H1 (cell line): ENCODE results near the gene CLEC19A. TPM values are rescaled to one million over a fixed set of nuclear protein-coding genes. Genes with fewer than 3 reads are reported as not detected.
A peak's percentile ranks its signal among the peaks of the same experiment; 100 is the strongest.

Source experiments
- CTCF ChIA-PET: fragments of 300-600 bp; sonication (Branson Sonifier 250); formaldehyde crosslinking; loops from one replicate; lab custom pipeline; 2021; ENCODE audit not compliant: partially characterized antibody; lab: Charles Lee
- POLR2A ChIA-PET: fragments of 300-600 bp; sonication (Branson Sonifier 250); formaldehyde crosslinking; loops from one replicate; lab custom pipeline; 2021; ENCODE audit warnings: inconsistent platforms; ENCODE audit not compliant: partially characterized antibody; lab: Charles Lee
- DNase-seq, 2 experiments: peaks; one replicate each; pipeline versions ENCODE4 v3.0.0 to v3.0.0-alpha.2; 2010 to 2022; ENCODE audit warnings: low spot score in 2 of 2, low read depth in 1 of 2, mixed read lengths in 1 of 2
- FAIRE-seq: peaks from 2 replicates; lab custom pipeline; 2011; peaks lifted over from hg19 to GRCh38; lab: Jason Lieb, UNC
- H2AFZ ChIP-seq: 2 replicates; pipeline ENCODE4 v1.8.1; 2012; ENCODE audit warnings: low read length, inconsistent platforms
- H2AK5ac ChIP-seq: 2 replicates; pipeline ENCODE4 v1.6.1; 2013; ENCODE audit warnings: low read depth, low read length
- H2BK120ac ChIP-seq: replicated peaks from 2 replicates; pipeline ENCODE3; 2013; ENCODE audit warnings: low read depth, low read length, inconsistent platforms
- H2BK12ac ChIP-seq: 2 replicates; pipeline ENCODE4 v1.6.1; 2013; ENCODE audit warnings: low read depth, low read length
- H2BK15ac ChIP-seq: 2 replicates; pipeline ENCODE4 v1.6.1; 2013; ENCODE audit warnings: low read length
- H2BK20ac ChIP-seq: 2 replicates; pipeline ENCODE4 v1.6.1; 2013; ENCODE audit warnings: low read length
- H2BK5ac ChIP-seq: 2 replicates; pipeline ENCODE4 v1.6.1; 2013; ENCODE audit warnings: low read depth, low read length
- H3K14ac ChIP-seq: 2 replicates; pipeline ENCODE4 v1.6.1; 2013; ENCODE audit warnings: inconsistent platforms; ENCODE audit not compliant: insufficient read length
- H3K18ac ChIP-seq: 2 replicates; pipeline ENCODE4 v1.6.1; 2013; ENCODE audit warnings: low read length; ENCODE audit errors: extremely low read depth
- H3K23ac ChIP-seq: 2 replicates; pipeline ENCODE4 v1.6.1; 2013; ENCODE audit warnings: inconsistent platforms; ENCODE audit not compliant: insufficient read length
- H3K23me2 ChIP-seq: 2 replicates; pipeline ENCODE4 v1.6.1; 2013; ENCODE audit warnings: low read depth, low read length
- H3K27ac ChIP-seq: 2 replicates; pipeline ENCODE4 v1.6.1; 2011; ENCODE audit warnings: low read depth, low read length, inconsistent platforms
- H3K27me3 ChIP-seq, 4 experiments: replicated peaks in 1 of 4; 1 replicate in 1 of 4; 2 replicates in 3 of 4; pipeline versions ENCODE4 v1.6.1 to v1.8.1; 2011 to 2013; ENCODE audit warnings: low read length in 3 of 4, mild to moderate bottlenecking in 3 of 4, inconsistent platforms in 2 of 4, mixed read lengths in 2 of 4, moderate library complexity in 1 of 4; ENCODE audit not compliant: control insufficient read depth in 3 of 4, insufficient read depth in 3 of 4; ENCODE audit errors: extremely low read depth in 1 of 4
- H3K36me3 ChIP-seq, 4 experiments: 2 replicates each; pipeline versions ENCODE4 v1.6.1 to v1.8.1; 2011 to 2013; ENCODE audit warnings: mild to moderate bottlenecking in 4 of 4, low read length in 3 of 4, moderate library complexity in 2 of 4, control low read depth in 1 of 4, inconsistent platforms in 1 of 4; ENCODE audit not compliant: insufficient read depth in 4 of 4, control insufficient read depth in 2 of 4
- H3K4ac ChIP-seq: replicated peaks from 2 replicates; pipeline ENCODE3; 2013; ENCODE audit warnings: low read length, low read depth, mixed read lengths, inconsistent platforms; ENCODE audit not compliant: insufficient read length
- H3K4me1 ChIP-seq, 4 experiments: replicated peaks in 1 of 4; 1 replicate in 1 of 4; 2 replicates in 3 of 4; pipeline versions ENCODE4 v1.6.1 to v1.8.1; 2011 to 2013; ENCODE audit warnings: low read length in 3 of 4, inconsistent platforms in 2 of 4, mixed read lengths in 1 of 4; ENCODE audit not compliant: insufficient read depth in 4 of 4, control insufficient read depth in 3 of 4
- H3K4me2 ChIP-seq, 2 experiments: 2 replicates each; pipeline versions ENCODE4 v1.6.1 to v1.8.1; 2011 to 2013; ENCODE audit warnings: low read depth in 2 of 2, low read length in 2 of 2, control low read depth in 1 of 2, inconsistent platforms in 1 of 2, mild to moderate bottlenecking in 1 of 2; ENCODE audit not compliant: insufficient read depth in 1 of 2
- H3K4me3 ChIP-seq, 4 experiments: fragments of 200-600, 300-600 bp in 1 of 4; sonication (generic), shearing (Covaris generic), sonication (Bioruptor Twin) in 1 of 4; 2 replicates each; pipeline versions ENCODE4 v1.5.1 to v1.8.1; 2011 to 2016; ENCODE audit warnings: low read length in 4 of 4, low read depth in 3 of 4, control low read depth in 2 of 4, inconsistent platforms in 2 of 4, mild to moderate bottlenecking in 2 of 4, mixed read lengths in 1 of 4, moderate library complexity in 1 of 4; ENCODE audit not compliant: insufficient read depth in 2 of 4; ENCODE audit errors: extremely low read depth in 1 of 4
- H3K56ac ChIP-seq: replicated peaks from 2 replicates; pipeline ENCODE3; 2013; ENCODE audit warnings: low read depth, mild to moderate bottlenecking, mixed read lengths, low read length, inconsistent platforms; ENCODE audit not compliant: insufficient read length
- H3K79me1 ChIP-seq: 2 replicates; pipeline ENCODE4 v1.6.1; 2013; ENCODE audit warnings: low read depth, low read length, control low read depth
- H3K79me2 ChIP-seq, 2 experiments: 2 replicates each; pipeline versions ENCODE4 v1.6.1 to v1.8.1; 2012 to 2013; ENCODE audit warnings: low read length in 2 of 2, mild to moderate bottlenecking in 2 of 2, inconsistent platforms in 1 of 2; ENCODE audit not compliant: insufficient read depth in 2 of 2, control insufficient read depth in 1 of 2
- H3K9ac ChIP-seq, 4 experiments: replicated peaks in 1 of 4; 1 replicate in 1 of 4; 2 replicates in 3 of 4; pipeline versions ENCODE4 v1.6.1 to v1.8.1; 2011 to 2013; ENCODE audit warnings: low read depth in 3 of 4, low read length in 3 of 4, control low read depth in 2 of 4, mild to moderate bottlenecking in 2 of 4, moderate library complexity in 2 of 4, inconsistent platforms in 1 of 4; ENCODE audit errors: extremely low read depth in 1 of 4
- H3K9me3 ChIP-seq, 2 experiments: 2 replicates each; pipeline versions ENCODE4 v1.6.1 to v1.8.1; 2012 to 2013; ENCODE audit warnings: mild to moderate bottlenecking in 2 of 2, moderate library complexity in 2 of 2, control low read depth in 1 of 2, inconsistent platforms in 1 of 2, low read depth in 1 of 2, low read length in 1 of 2, mixed read lengths in 1 of 2; ENCODE audit not compliant: insufficient read depth in 2 of 2
- H4K20me1 ChIP-seq, 2 experiments: replicated peaks in 1 of 2; 2 replicates each; pipeline versions ENCODE3 to v1.8.1; 2011 to 2013; ENCODE audit warnings: inconsistent platforms in 2 of 2, low read length in 2 of 2, mild to moderate bottlenecking in 1 of 2; ENCODE audit not compliant: insufficient read depth in 2 of 2, control insufficient read depth in 1 of 2
- H4K5ac ChIP-seq: 2 replicates; pipeline ENCODE4 v1.6.1; 2013; ENCODE audit warnings: low read length, low read depth, mixed read lengths, inconsistent platforms; ENCODE audit not compliant: insufficient read length
- H4K8ac ChIP-seq: 2 replicates; pipeline ENCODE4 v1.8.0; 2013; ENCODE audit warnings: mild to moderate bottlenecking, moderate library complexity, low read length, inconsistent platforms; ENCODE audit not compliant: insufficient read depth; ENCODE audit errors: extremely low read depth
- H4K91ac ChIP-seq: replicated peaks from 2 replicates; pipeline ENCODE3; 2013; ENCODE audit warnings: low read length, mixed read lengths, inconsistent platforms; ENCODE audit not compliant: insufficient read length
- BACH1 ChIP-seq: IDR thresholded peaks from 2 replicates; pipeline ENCODE4 v1.6.1; 2012; ENCODE audit warnings: low read length, improper control_type of control experiment
- CBX5 ChIP-seq: fragments of 300-800, 300-1000 bp; sonication (generic); IDR thresholded peaks from 2 replicates; pipeline ENCODE4 v1.7.1; 2016; ENCODE audit warnings: antibody characterized with exemption, low read length, low read depth
- CEBPB ChIP-seq: IDR thresholded peaks from 2 replicates; pipeline ENCODE4 v1.6.1; 2012; ENCODE audit warnings: low read depth, low read length
- EP300 ChIP-seq, 2 experiments: IDR thresholded peaks; 1 replicate in 1 of 2; 2 replicates in 1 of 2; pipeline ENCODE4 v1.6.1; 2011 to 2012; ENCODE audit warnings: low read depth in 2 of 2, low read length in 2 of 2, mild to moderate bottlenecking in 2 of 2, borderline replicate concordance in 1 of 2, inconsistent platforms in 1 of 2, moderate library complexity in 1 of 2
- GABPA ChIP-seq: IDR thresholded peaks from 2 replicates; pipeline ENCODE4 v1.6.1; 2011; ENCODE audit warnings: mild to moderate bottlenecking, low read length, moderate library complexity, borderline replicate concordance; ENCODE audit not compliant: insufficient read depth
- JUN ChIP-seq: IDR thresholded peaks from 2 replicates; pipeline ENCODE4 v1.6.1; 2011; ENCODE audit warnings: low read depth, mild to moderate bottlenecking, improper control_type of control experiment, low read length
- NRF1 ChIP-seq: IDR thresholded peaks from 2 replicates; pipeline ENCODE4 v1.6.1; 2011; ENCODE audit warnings: mild to moderate bottlenecking, low read depth, low read length, improper control_type of control experiment
- POLR2A ChIP-seq, 2 experiments: IDR thresholded peaks; 1 replicate in 1 of 2; 2 replicates in 1 of 2; pipeline ENCODE4 v1.6.1; 2011; ENCODE audit warnings: low read depth in 2 of 2, low read length in 2 of 2, mild to moderate bottlenecking in 2 of 2; ENCODE audit errors: control extremely low read depth in 1 of 2
- SIX5 ChIP-seq: IDR thresholded peaks from 2 replicates; pipeline ENCODE4 v1.6.1; 2011; ENCODE audit warnings: mild to moderate bottlenecking, low read depth, low read length
- SRF ChIP-seq: IDR thresholded peaks from 2 replicates; pipeline ENCODE4 v1.6.1; 2011; ENCODE audit warnings: mild to moderate bottlenecking, low read depth, low read length, moderate library complexity
- SUZ12 ChIP-seq: fragments of 200-600 bp; sonication (generic); IDR thresholded peaks from 2 replicates; pipeline ENCODE4 v1.6.1; 2012; ENCODE audit warnings: mild to moderate bottlenecking, inconsistent platforms, low read length, moderate library complexity, mixed read lengths
- TCF12 ChIP-seq: IDR thresholded peaks from 2 replicates; pipeline ENCODE4 v1.6.1; 2011; ENCODE audit warnings: low read depth, mild to moderate bottlenecking, low read length
- TEAD4 ChIP-seq: IDR thresholded peaks from 2 replicates; pipeline ENCODE4 v1.6.1; 2012; ENCODE audit warnings: low read depth, low read length, inconsistent platforms, mixed read lengths
- WGBS, 2 experiments: shearing (Covaris generic) in 1 of 2; methylation state at CpG; one replicate each; pipeline versions ENCODE4 v1.1.6 to v1.1.7; 2013 to 2015; ENCODE audit warnings: low lambda C conversion rate in 2 of 2, mixed read lengths in 2 of 2, inconsistent platforms in 1 of 2, low coverage in 1 of 2, missing lambda C conversion rate in 1 of 2; ENCODE audit not compliant: insufficient replicate concordance in 2 of 2, insufficient coverage in 1 of 2, insufficient read length in 1 of 2; ENCODE audit errors: extremely low coverage in 1 of 2, missing lambda C conversion rate in 1 of 2; 5-methylcytosine and 5-hydroxymethylcytosine counted together
- polyA plus RNA-seq, 7 experiments: library from polyadenylated mRNA; depleted of rRNA in 3 of 7; stranded (reverse) in 5 of 7; unstranded in 2 of 7; fragments of >200 nt in 5 of 7; fragments of 200-250 nt in 2 of 7; gene quantifications; 1 replicate in 5 of 7; 2 replicates in 1 of 7; 4 replicates in 1 of 7; pipeline versions ENCODE4 v1.2.1 to v1.2.3, GENCODE V29; 2011 to 2013; ENCODE audit warnings: missing spikeins in 2 of 7, mixed read lengths in 2 of 7
- total RNA-seq: library from RNA; stranded (reverse); fragmentation: NEBNext Ultra II Directional; extraction: Animal tissue kit (Norgen Biotek cat#: 25700); gene quantifications from 2 replicates; pipeline ENCODE4 v1.2.1, GENCODE V29; 2021

CLEC19A gene
- total and polyA plus RNA-seq, 2 of the 8 experiments (the other 6 are each of a cell fraction or from before 2014, with no cell fraction given) = 0.35 to 0.88 TPM

DNA sequence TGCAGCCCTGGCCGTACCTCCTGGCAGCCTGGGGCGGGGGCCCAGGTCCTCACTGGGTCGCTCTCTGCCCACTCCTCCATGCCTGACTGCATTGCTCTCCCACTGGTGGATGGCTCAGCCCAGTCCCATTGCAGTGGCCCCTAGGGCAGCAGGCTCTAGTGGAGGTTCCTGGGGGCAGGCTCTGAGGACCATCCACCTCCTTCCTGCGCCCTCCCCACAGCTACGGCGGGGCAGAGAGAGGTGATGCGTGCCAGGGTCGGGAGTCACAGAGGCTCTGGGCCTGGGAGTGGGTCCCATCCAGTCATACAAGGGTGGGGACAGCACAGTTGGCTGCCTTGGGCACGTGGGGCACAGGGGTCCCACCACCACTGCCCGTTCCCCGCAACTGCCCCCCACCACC lies 44.0 kb upstream of the CLEC19A start:
- no peaks in the 10 kb centered on the region for H3K23me2 ChIP-seq
- no peaks in the 10 kb centered on the region for H3K27me3 ChIP-seq
- no peaks in the 10 kb centered on the region for H3K4me1 ChIP-seq
- 92% methylated on average over 11 of the region's 11 CpGs; no CpG with 5 or more reads in 1 of the 2 experiments for WGBS, 2 experiments
- no peak overlapping the region for H3K4ac ChIP-seq
- no peak overlapping the region for H4K5ac ChIP-seq
- H2BK20ac ChIP-seq = no peak overlapping the region
- no peak overlapping the region for H3K27ac ChIP-seq
- H2BK12ac ChIP-seq = no peak overlapping the region
- H2AK5ac ChIP-seq = no peak overlapping the region
- H3K9me3 ChIP-seq = peaks cover 0 to 2% of the 10 kb centered on the region in 2 experiments; a peak in 1 of 4 replicates
- H3K23ac ChIP-seq = no peak overlapping the region
- no peak overlapping the region for H3K9ac ChIP-seq
- no peak overlapping the region for H4K91ac ChIP-seq
- H3K79me2 ChIP-seq = no peaks in the 10 kb centered on the region
- H4K20me1 ChIP-seq = no peaks in the 10 kb centered on the region
- H4K8ac ChIP-seq = peak overlapping the region; percentile 40; the same call in 1 of the 2 replicates
- no peak overlapping the region for H2AFZ ChIP-seq
- H3K56ac ChIP-seq = no peak overlapping the region
- no peak overlapping the region for H2BK5ac ChIP-seq
- ChIA-PET CTCF (interaction anchor here (1.3 kb wide), 1 partner anchor 17 kb away, joined by 5 read pairs; no protein-coding TSS in a partner anchor), POLR2A (no interaction called here)
- TF ChIP-seq CEBPB (no peak), BACH1 (no peak), SRF (no peak), JUN (no peak), TCF12 (no peak), CBX5 (no peak), GABPA (no peak), TEAD4 (no peak), NRF1 (no peak), SIX5 (no peak), EP300 (IDR thresholded peaks at IDR 0.05; ENCODE audit: borderline replicate concordance in 1 of 2, low read depth in 2 of 2, low read length in 2 of 2) (no peak), POLR2A (IDR thresholded peaks at IDR 0.05; ENCODE audit: control extremely low read depth in 1 of 2, low read depth in 2 of 2, low read length in 2 of 2) (no peak), SUZ12 (no peak)
- no peak overlapping the region for H2BK15ac ChIP-seq
- DNase-seq (no peak), FAIRE-seq (no peak)
- H3K79me1 ChIP-seq = no peaks in the 10 kb centered on the region
- H3K36me3 ChIP-seq = no peaks in the 10 kb centered on the region
- no peak overlapping the region for H3K4me3 ChIP-seq
- no peak overlapping the region for H3K18ac ChIP-seq
- H3K14ac ChIP-seq = no peak overlapping the region
- H3K4me2 ChIP-seq = no peak overlapping the region
- H2BK120ac ChIP-seq = no peak overlapping the region
